Measurements from ENCODE around the gene SERPINA5.

SERPINA5 gene

DNA sequence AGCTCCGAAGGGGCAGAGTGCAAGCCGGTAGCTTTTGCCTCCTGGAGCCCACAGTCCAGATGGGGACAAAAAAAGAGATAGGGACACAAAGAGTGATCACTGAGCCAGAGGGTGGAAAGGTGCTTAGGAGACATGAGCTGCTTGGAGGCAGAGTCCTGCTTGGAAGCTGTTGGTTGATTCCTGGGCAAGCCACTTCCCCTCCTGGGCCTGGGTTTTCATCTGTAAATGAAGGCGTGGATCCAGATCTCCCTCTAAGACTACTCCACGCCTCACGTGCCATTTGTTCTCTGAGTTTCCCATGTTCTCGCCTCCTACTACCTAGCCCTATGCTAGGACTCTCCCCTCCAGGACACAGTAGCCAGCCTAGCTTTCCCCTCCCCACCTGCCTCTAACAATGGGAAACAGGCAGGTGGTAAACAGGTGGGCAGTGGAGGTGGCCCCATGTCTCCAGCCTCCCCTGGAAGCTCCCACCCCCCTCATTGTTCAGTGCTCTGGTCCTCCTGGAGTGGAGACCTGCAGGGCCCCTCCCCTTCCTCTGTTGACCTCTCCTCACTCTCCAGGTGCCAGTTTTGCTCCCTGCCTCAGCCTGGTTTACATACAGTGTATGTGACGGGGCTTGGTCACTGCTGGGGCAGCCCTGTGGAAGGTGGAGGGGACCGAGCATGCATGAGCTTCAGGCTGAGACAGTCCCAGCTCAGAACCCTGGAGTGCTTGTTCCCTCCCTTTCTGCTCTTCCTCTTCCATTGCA, 34.8 kb downstream of the SERPINA5 start:
- TF ChIP-seq, protein P1, sequence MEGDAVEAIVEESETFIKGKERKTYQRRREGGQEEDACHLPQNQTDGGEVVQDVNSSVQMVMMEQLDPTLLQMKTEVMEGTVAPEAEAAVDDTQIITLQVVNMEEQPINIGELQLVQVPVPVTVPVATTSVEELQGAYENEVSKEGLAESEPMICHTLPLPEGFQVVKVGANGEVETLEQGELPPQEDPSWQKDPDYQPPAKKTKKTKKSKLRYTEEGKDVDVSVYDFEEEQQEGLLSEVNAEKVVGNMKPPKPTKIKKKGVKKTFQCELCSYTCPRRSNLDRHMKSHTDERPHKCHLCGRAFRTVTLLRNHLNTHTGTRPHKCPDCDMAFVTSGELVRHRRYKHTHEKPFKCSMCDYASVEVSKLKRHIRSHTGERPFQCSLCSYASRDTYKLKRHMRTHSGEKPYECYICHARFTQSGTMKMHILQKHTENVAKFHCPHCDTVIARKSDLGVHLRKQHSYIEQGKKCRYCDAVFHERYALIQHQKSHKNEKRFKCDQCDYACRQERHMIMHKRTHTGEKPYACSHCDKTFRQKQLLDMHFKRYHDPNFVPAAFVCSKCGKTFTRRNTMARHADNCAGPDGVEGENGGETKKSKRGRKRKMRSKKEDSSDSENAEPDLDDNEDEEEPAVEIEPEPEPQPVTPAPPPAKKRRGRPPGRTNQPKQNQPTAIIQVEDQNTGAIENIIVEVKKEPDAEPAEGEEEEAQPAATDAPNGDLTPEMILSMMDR (IDR thresholded peaks at IDR 0.05; ENCODE audit: low read depth, low read length, missing control alignments), result no peak
- H3K4me3 ChIP-seq (replicated peaks; ENCODE audit: low read depth, low read length), result no peak overlapping the region
- no peak for DNase-seq (ENCODE audit: extremely low read depth, low read depth)

DNA sequence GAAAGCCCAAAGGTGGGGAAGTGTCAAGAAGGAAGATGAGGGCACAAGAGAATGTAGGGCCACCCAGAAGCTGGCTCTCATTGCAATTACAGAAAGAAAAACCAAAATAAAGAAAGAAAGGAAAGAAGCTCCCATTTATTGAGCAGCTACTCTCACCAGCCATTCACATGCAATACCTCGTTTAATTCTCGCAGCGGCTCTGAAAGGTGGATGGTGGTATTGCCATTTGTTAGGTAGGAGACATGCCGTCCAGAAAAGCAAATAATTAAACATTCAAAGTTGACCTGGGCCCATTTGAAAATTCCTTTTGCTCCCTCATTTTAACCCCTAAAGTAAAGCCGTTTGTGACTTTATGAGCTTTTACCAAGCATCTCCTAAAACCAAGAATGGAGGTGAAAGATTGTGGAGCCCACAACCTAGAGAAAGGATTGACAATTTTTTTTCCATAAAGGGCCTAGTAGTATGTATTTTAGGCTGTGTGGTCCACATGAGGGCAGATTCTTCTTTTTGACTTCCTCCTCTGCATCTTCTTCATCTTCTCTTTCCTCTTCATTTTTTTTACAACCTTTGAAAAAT, 36.2 kb downstream of the SERPINA5 start:
- DNase-seq (ENCODE audit: extremely low read depth, low read depth), result no peak
- no peak overlapping the region for H3K4me3 ChIP-seq (replicated peaks; ENCODE audit: low read depth, low read length)
- TF ChIP-seq, protein P1 (IDR thresholded peaks at IDR 0.05; ENCODE audit: low read depth, low read length, missing control alignments), result no peak

DNA sequence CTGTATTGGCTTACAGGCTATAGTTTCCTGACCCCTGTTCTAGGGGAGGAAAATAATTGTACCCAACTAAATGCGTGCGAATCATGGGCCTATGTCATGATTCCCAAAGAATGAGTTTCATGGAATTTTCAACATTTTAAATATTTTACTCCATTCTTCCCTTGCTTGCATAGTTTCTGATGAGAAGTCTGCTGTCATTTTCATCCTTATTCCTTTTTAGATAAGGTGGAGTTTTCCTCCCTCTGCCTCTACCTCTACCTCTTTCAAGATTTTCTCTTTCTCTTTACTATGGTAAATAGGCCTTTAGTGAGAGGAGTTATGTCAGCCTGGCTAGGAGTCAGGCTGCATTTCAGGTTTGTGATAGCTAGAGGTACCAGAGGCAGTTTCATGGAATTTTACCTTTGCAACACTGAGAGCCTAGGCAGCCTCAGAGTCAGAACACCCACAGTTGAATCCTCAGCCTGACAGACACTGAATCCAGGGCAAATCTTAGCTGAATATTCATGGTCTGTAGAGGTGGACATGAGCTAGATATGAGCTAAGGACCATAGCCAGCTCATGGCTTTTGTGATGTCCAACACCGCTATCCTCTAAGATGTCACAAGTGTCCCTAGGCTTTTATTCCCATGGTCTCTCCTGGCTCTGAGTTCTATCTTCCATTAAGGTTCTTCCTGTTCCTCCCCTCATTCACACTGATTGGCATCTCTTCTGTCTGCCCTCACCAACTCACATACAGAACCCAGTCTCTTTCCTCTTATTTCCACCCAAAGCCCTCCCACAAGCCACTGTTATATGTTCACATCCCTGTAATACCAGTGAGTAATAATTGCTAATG, 37.0 kb downstream of the SERPINA5 start:
- TF ChIP-seq, protein P1 (IDR thresholded peaks at IDR 0.05; ENCODE audit: low read depth, low read length, missing control alignments), result no peak
- no peak overlapping the region for H3K4me3 ChIP-seq (replicated peaks; ENCODE audit: low read depth, low read length)
- no peak for DNase-seq (ENCODE audit: extremely low read depth, low read depth)

DNA sequence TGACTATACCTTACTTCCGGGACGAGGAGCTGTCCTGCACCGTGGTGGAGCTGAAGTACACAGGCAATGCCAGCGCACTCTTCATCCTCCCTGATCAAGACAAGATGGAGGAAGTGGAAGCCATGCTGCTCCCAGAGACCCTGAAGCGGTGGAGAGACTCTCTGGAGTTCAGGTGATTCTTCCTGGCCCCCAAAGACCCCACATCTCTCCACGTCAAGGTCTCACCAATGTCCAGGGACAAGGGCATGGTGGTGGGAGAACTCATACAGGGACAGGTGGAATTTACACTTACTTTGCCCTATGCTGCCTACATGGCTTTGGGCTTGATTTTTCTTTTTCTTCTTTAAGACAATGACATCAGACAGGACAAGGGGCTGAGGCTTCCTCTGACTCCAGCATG, 38.1 kb downstream of the SERPINA5 start:
- no peak for DNase-seq (ENCODE audit: extremely low read depth, low read depth)
- no peak overlapping the region for H3K4me3 ChIP-seq (replicated peaks; ENCODE audit: low read depth, low read length)
- TF ChIP-seq, protein P1 (IDR thresholded peaks at IDR 0.05; ENCODE audit: low read depth, low read length, missing control alignments), result no peak

DNA sequence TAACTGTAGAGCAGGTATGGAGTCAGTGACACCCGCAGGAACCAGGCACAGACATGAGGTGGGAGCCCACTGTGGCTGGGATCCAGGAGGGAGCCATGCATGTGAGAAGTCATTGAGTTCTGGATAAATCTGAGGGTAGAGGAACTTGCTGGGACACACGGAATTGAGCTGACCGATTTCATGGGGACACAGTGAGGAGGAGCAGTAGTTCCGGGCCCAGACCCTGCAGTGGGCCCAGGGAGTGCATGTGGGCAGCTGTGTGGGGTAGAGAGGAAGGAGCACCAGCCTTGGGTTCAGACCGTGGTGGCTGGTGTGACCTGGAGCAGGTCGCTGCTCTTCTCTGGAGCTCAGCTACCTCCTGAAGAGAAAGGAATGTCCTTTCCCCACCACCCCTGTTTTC, 39.4 kb downstream of the SERPINA5 start:
- no peak for DNase-seq (ENCODE audit: extremely low read depth, low read depth)
- H3K4me3 ChIP-seq (replicated peaks; ENCODE audit: low read depth, low read length), result no peak overlapping the region
- TF ChIP-seq, protein P1 (IDR thresholded peaks at IDR 0.05; ENCODE audit: low read depth, low read length, missing control alignments), result no peak

DNA sequence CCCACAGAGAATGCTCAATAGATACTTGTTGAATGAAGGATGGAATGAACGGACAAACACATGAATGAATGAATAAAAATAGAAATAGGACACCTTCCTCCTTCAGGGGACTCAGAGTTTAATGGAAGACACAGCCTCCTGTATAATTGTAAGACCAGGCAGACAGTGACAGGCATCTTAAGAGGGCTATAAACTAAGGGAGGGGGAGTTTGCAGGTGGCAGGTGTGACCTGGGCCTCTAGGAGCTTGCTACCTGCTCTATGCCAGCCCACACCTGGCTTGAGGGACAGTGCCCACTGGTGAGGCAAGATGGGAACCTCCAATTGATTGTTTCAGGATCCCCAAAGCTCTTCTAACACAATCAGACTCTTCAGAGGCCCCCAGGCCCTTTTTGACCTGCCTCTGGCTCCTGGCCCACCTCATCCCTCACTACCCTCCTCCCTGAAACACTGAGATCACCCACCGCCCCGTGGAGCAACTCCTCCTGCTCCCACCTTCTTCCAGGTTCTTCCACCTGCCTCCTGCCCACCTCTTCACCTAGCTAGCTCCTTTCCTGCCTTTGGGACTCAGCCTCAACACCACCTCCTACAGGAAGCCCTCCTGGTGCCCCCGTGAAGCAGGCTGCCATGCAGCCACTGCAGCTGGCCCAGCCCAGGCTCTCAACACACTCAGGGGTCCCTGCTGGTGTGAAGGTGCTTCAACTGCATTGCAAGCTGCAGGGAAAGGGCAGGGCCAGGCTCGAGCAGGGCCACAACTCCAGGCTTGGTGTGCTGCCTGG, 40.3 kb downstream of the SERPINA5 start:
- DNase-seq (ENCODE audit: extremely low read depth, low read depth), result no peak
- TF ChIP-seq, protein P1 (IDR thresholded peaks at IDR 0.05; ENCODE audit: low read depth, low read length, missing control alignments), result no peak
- H3K4me3 ChIP-seq (replicated peaks; ENCODE audit: low read depth, low read length), result no peak overlapping the region

Measured in HFF-Myc (cell line).